ENCODE results near the gene KLF13. TPM values are rescaled to one million over a fixed set of nuclear protein-coding genes. Genes with fewer than 3 reads are reported as not detected.
A peak's percentile ranks its signal among the peaks of the same experiment; 100 is the strongest.

The KLF13 gene
- total RNA-seq, 1 donor from 2014 or later: 30.9 TPM

DNA sequence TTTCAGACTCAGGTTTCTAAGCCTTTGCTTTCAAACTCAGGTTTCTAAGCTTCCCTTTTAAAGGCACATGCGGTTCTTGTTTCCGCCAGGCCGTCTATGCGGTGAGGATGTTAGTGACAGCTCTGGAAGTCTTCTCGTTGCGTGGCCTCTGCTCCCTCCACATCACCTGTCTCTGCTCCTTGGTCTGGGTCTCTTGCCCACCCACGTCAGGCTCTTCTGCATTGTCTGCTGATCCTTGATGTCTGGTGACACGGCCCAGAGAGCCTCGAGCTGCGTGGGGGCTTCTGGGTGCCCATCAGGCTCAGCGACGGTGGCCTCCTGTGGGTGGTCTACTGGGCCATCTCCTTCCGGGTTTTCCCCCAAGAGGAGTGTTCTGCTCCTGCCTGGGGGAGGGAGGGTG, 30.5 kb downstream of the KLF13 start:
- H3K4me3 ChIP-seq: no peak overlapping the region
- intact Hi-C loops (cut with DNase I): no loop called here
- H3K9me3 ChIP-seq: no peaks in the 10 kb centered on the region
- no peak for DNase-seq (ENCODE audit: extremely low spot score in 2 of 2)
- TF ChIP-seq POLR2AphosphoS5 (IDR thresholded peaks at IDR 0.05; ENCODE audit: insufficient read depth in 1 of 2, low read depth in 1 of 2) (no peak), CTCF (IDR thresholded peaks at IDR 0.05) (no peak), POLR2A (IDR thresholded peaks at IDR 0.05) (no peak)
- H3K27me3 ChIP-seq: no peaks in the 10 kb centered on the region
- no peak overlapping the region for H3K27ac ChIP-seq
- peaks cover 100% of the 10 kb centered on the region for H3K4me1 ChIP-seq
- H3K36me3 ChIP-seq: no peaks in the 10 kb centered on the region

DNA sequence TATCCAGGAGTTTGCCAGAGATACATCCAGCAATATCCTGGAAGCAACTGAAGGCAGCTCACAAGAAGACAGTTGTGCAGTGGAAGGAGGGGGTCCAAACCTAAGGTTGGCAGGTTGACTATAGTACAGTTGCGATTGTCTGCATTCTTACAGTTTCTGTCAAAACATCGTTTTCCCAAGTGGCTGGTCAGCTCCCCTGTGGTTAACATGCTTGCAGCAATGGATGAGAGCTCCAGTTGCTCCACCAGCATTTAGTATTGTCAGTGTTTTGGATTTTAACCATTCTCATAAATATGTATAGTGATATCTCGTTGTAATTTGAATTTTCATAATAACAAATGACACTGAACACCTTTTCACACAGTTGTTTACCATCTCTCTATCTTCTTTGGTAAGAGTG, 31.5 kb downstream of the KLF13 start:
- Histone ChIP-seq H3K4me3 (no peak overlapping the region), H3K9me3 (no peaks in the 10 kb centered on the region), H3K27me3 (no peaks in the 10 kb centered on the region), H3K27ac (no peak overlapping the region), H3K36me3 (no peaks in the 10 kb centered on the region), H3K4me1 (peaks cover 100% of the 10 kb centered on the region)
- intact Hi-C loops (cut with DNase I): no loop called here
- TF ChIP-seq CTCF (IDR thresholded peaks at IDR 0.05) (no peak), POLR2AphosphoS5 (IDR thresholded peaks at IDR 0.05; ENCODE audit: insufficient read depth in 1 of 2, low read depth in 1 of 2) (no peak), POLR2A (IDR thresholded peaks at IDR 0.05) (no peak)
- no peak for DNase-seq (ENCODE audit: extremely low spot score in 2 of 2)

- H3K27me3 ChIP-seq: no peaks in the 10 kb centered on the region
- H3K4me1 ChIP-seq: peaks cover 100% of the 10 kb centered on the region
- no peak for DNase-seq (ENCODE audit: extremely low spot score in 2 of 2)
- intact Hi-C loops (cut with DNase I): no loop called here
- no peak overlapping the region for H3K4me3 ChIP-seq
- TF ChIP-seq POLR2AphosphoS5 (IDR thresholded peaks at IDR 0.05; ENCODE audit: insufficient read depth in 1 of 2, low read depth in 1 of 2): no peak
- no peak for TF ChIP-seq POLR2A (IDR thresholded peaks at IDR 0.05)
- no peak for TF ChIP-seq CTCF (IDR thresholded peaks at IDR 0.05)
- H3K27ac ChIP-seq: peak overlapping the region; percentile 95
- no peaks in the 10 kb centered on the region for H3K9me3 ChIP-seq
- no peaks in the 10 kb centered on the region for H3K36me3 ChIP-seq
These were observed 32.5 kb downstream of the KLF13 start for GRCh38 chr15:31358957-31359701.

- H3K27ac ChIP-seq: peak overlapping the region; percentile 95
- H3K27me3 ChIP-seq: no peaks in the 10 kb centered on the region
- TF ChIP-seq POLR2A (IDR thresholded peaks at IDR 0.05): no peak
- no peak for DNase-seq (ENCODE audit: extremely low spot score in 2 of 2)
- peaks cover 100% of the 10 kb centered on the region for H3K4me1 ChIP-seq
- intact Hi-C loops (cut with DNase I): loop anchor here (10.0 kb wide), 1 partner anchor 125 kb away; no protein-coding TSS in a partner anchor
- H3K4me3 ChIP-seq: no peak overlapping the region
- H3K9me3 ChIP-seq: no peaks in the 10 kb centered on the region
- H3K36me3 ChIP-seq: no peaks in the 10 kb centered on the region
These were observed 33.1 kb downstream of the KLF13 start for GRCh38 chr15:31359702-31360111.

GRCh38 chr15:31360158-31360561, 33.5 kb downstream of the KLF13 start:
- H3K27ac ChIP-seq: peak overlapping the region; percentile 95
- no peak for TF ChIP-seq POLR2AphosphoS5 (IDR thresholded peaks at IDR 0.05; ENCODE audit: insufficient read depth in 1 of 2, low read depth in 1 of 2)
- TF ChIP-seq POLR2A (IDR thresholded peaks at IDR 0.05): no peak
- TF ChIP-seq CTCF (IDR thresholded peaks at IDR 0.05): no peak
- H3K36me3 ChIP-seq: no peaks in the 10 kb centered on the region
- intact Hi-C loops (cut with DNase I): loop anchor here (10.0 kb wide), 1 partner anchor 125 kb away; no protein-coding TSS in a partner anchor
- H3K4me3 ChIP-seq: no peak overlapping the region
- no peaks in the 10 kb centered on the region for H3K27me3 ChIP-seq
- DNase-seq (ENCODE audit: extremely low spot score in 2 of 2): no peak
- peaks cover 100% of the 10 kb centered on the region for H3K4me1 ChIP-seq
- no peaks in the 10 kb centered on the region for H3K9me3 ChIP-seq

Data from vagina (tissue), 2 donors.